Ovary (tissue), 9 donors: ENCODE results near the gene ABL1. TPM values are rescaled to one million over a fixed set of nuclear protein-coding genes. Genes with fewer than 3 reads are reported as not detected.

Source experiments
- DNase-seq, 5 donors: peaks; one replicate each; pipeline ENCODE4 v3.0.0-alpha.2; 2019 to 2020
- H3K27ac ChIP-seq, 2 donors: fragments of 200-600 bp; one replicate each; pipeline versions ENCODE4 v1.5.1 to v1.8.0; 2019 to 2022
- H3K27me3 ChIP-seq: fragments of 200-600 bp; one replicate; pipeline ENCODE4 v1.8.0; 2022
- H3K36me3 ChIP-seq: fragments of 200-600 bp; sonication (generic); one replicate; pipeline ENCODE4 v1.5.1; 2019
- H3K4me1 ChIP-seq: one replicate; pipeline ENCODE4 v1.8.1; 2013; ENCODE audit warnings: mild to moderate bottlenecking, moderate library complexity; ENCODE audit not compliant: insufficient read depth
- H3K4me3 ChIP-seq: fragments of 200-600 bp; sonication (generic); one replicate; pipeline ENCODE4 v1.5.1; 2017
- H3K9me3 ChIP-seq, 2 donors: fragments of 200-600 bp in 1 of 2; sonication (generic) in 1 of 2; one replicate each; pipeline versions ENCODE4 v1.5.1 to v1.8.1; 2013 to 2019; ENCODE audit warnings: mild to moderate bottlenecking in 1 of 2, moderate library complexity in 1 of 2
- CTCF ChIP-seq, 3 donors: fragments of 450-650 bp in 2 of 3; fragments of 200-600 bp in 1 of 3; IDR thresholded peaks; one replicate each; pipeline versions ENCODE4 v1.5.1 to v1.8.0; 2016 to 2022; ENCODE audit warnings: antibody characterized with exemption in 3 of 3, mild to moderate bottlenecking in 1 of 3
- EP300 ChIP-seq: sonication (generic); formaldehyde crosslinking; IDR thresholded peaks from one replicate; pipeline ENCODE4 v1.6.1; 2017; ENCODE audit warnings: antibody characterized with exemption
- POLR2A ChIP-seq: fragments of 450-650 bp; IDR thresholded peaks from one replicate; pipeline ENCODE4 v1.6.1; 2017; ENCODE audit warnings: antibody characterized with exemption, mild to moderate bottlenecking, moderate library complexity
- WGBS, 3 donors: extraction: QIAGEN DNeasy Blood & Tissue Kit in 1 of 3; methylation state at CpG; one replicate each; pipeline versions ENCODE4 v1.1.5 to v1.1.7; 2013 to 2017; 5-methylcytosine and 5-hydroxymethylcytosine counted together
- intact Hi-C, 4 donors: fragments of 100-400 bp; cut with DNase I; formaldehyde crosslinking; loops; one replicate each; pipeline versions ENCODE4 v1.11.0 to v1.15.1; 2022 to 2023
- polyA plus RNA-seq, 2 donors: library from polyadenylated mRNA; stranded (reverse); fragments of 200-250 nt in 1 of 2; fragments of 350-450 nt in 1 of 2; fragmentation: Illumina TruSeq in 1 of 2; extraction: RNeasy Lipid Tissue Mini Kit (QIAGEN cat#74804) in 1 of 2; gene quantifications; one replicate each; pipeline ENCODE4 v1.2.3, GENCODE V29; 2013 to 2014
- total RNA-seq, 7 donors: library from RNA; depleted of rRNA in 2 of 7; stranded (reverse); fragments of >200 nt in 2 of 7; fragmentation: NEBNext Ultra II Directional in 3 of 7; extraction: Animal tissue kit (Norgen Biotek cat#: 25700) in 3 of 7; gene quantifications; one replicate each; pipeline versions ENCODE4 v1.1.0 to v1.2.4, GENCODE V29; 2016 to 2023
- donor health status: DM: no; HTN: no; CAD: no; lungs with moderate emphysema.
- donor health status: DM: no; HTN: no; CAD: no.
- donor health status: Bipolar disorder and iron deficiency.
- donor health status: DM: yes; HTN: yes; CAD: no.
- donor health status: DM: no; HTN: no; CAD: no.
- donor health status: DM: yes; HTN: yes; CAD: no.

ABL1 gene
- total and polyA plus RNA-seq, 9 donors: 39.4 to 112 (median 75.1) TPM

- TF ChIP-seq EP300 (no peak), POLR2A (no peak), CTCF (IDR thresholded peaks at IDR 0.05) (no peak)
- Histone ChIP-seq H3K9me3 (no peaks in the 10 kb centered on the region), H3K36me3 (no peaks in the 10 kb centered on the region), H3K4me3 (no peak overlapping the region), H3K27ac (no peak overlapping the region), H3K4me1 (no peaks in the 10 kb centered on the region), H3K27me3 (no peaks in the 10 kb centered on the region)
- 91 to 93% (median 92%) methylated on average over 16 of the region's 16 CpGs for WGBS, 3 donors
- DNase-seq: no peak
- intact Hi-C loops: no loop called here
These were observed 45.7 kb downstream of the ABL1 start for GRCh38 chr9:130880599-130881220.

- intact Hi-C loops: no loop called here
- Histone ChIP-seq H3K27ac (no peak overlapping the region), H3K36me3 (no peaks in the 10 kb centered on the region), H3K4me1 (no peaks in the 10 kb centered on the region), H3K9me3 (no peaks in the 10 kb centered on the region), H3K4me3 (no peak overlapping the region), H3K27me3 (no peaks in the 10 kb centered on the region)
- DNase-seq: no peak
- WGBS, 3 donors: 80 to 84% (median 84%) methylated on average over 6 of the region's 6 CpGs
- TF ChIP-seq POLR2A (no peak), CTCF (IDR thresholded peaks at IDR 0.05) (no peak), EP300 (no peak)
These were observed 46.5 kb downstream of the ABL1 start for GRCh38 chr9:130881516-130881915.

- DNase-seq: no peak
- H3K36me3 ChIP-seq: no peaks in the 10 kb centered on the region
- no peaks in the 10 kb centered on the region for H3K9me3 ChIP-seq
- H3K4me1 ChIP-seq: no peaks in the 10 kb centered on the region
- no peaks in the 10 kb centered on the region for H3K27me3 ChIP-seq
- 84 to 86% (median 85%) methylated on average over 15 of the region's 15 CpGs for WGBS, 3 donors
- intact Hi-C loops: no loop called here
- H3K4me3 ChIP-seq: no peak overlapping the region
- no peak overlapping the region for H3K27ac ChIP-seq
- no peak for TF ChIP-seq POLR2A
- TF ChIP-seq EP300: no peak
- TF ChIP-seq CTCF (IDR thresholded peaks at IDR 0.05): no peak
These were observed 47.7 kb downstream of the ABL1 start for GRCh38 chr9:130882696-130883225.

GRCh38 chr9:130883479-130883878, 48.4 kb downstream of the ABL1 start:
- intact Hi-C loops: no loop called here
- Histone ChIP-seq H3K9me3 (no peaks in the 10 kb centered on the region), H3K4me3 (no peak overlapping the region), H3K27me3 (no peaks in the 10 kb centered on the region), H3K4me1 (no peaks in the 10 kb centered on the region), H3K36me3 (no peaks in the 10 kb centered on the region), H3K27ac (no peak overlapping the region)
- TF ChIP-seq EP300: no peak
- no peak for TF ChIP-seq CTCF (IDR thresholded peaks at IDR 0.05)
- no peak for TF ChIP-seq POLR2A
- no peak for DNase-seq
- 82 to 89% (median 83%) methylated on average over 5 of the region's 5 CpGs for WGBS, 3 donors
